Thoracic aorta (tissue), 2 donors: ENCODE measurements around the gene CSTF1. TPM values are rescaled to one million over a fixed set of nuclear protein-coding genes. Genes with fewer than 3 reads are reported as not detected.

Experiments used
- ATAC-seq: fragments of 150-250 bp; one replicate; pipeline ENCODE4 v1.8.0; 2017; ENCODE audit warnings: low read depth; ENCODE audit not compliant: insufficient number of reproducible peaks, low FRiP score
- DNase-seq: peaks from one replicate; pipeline ENCODE4 v3.0.0-alpha.2; 2020; ENCODE audit warnings: low spot score
- H3K27ac ChIP-seq, 2 donors: fragments of 200-600 bp; sonication (generic); 1 replicate in 1 of 2; 2 replicates in 1 of 2; pipeline ENCODE4 v1.5.1; 2016; ENCODE audit warnings: mild to moderate bottlenecking in 2 of 2, moderate library complexity in 2 of 2
- H3K27me3 ChIP-seq: fragments of 200-600 bp; sonication (generic); replicated peaks from 2 replicates; pipeline ENCODE4 v1.6.0; 2016; ENCODE audit warnings: mild to moderate bottlenecking; ENCODE audit not compliant: insufficient read depth
- H3K36me3 ChIP-seq: fragments of 200-600 bp; sonication (generic); one replicate; pipeline ENCODE4 v1.5.1; 2016
- H3K4me1 ChIP-seq, 2 donors: fragments of 200-600 bp; sonication (generic); 1 replicate in 1 of 2; 2 replicates in 1 of 2; pipeline versions ENCODE4 v1.5.1 to v1.6.0; 2016; ENCODE audit warnings: low read depth in 2 of 2, mild to moderate bottlenecking in 1 of 2; ENCODE audit not compliant: control insufficient read depth in 1 of 2
- H3K4me3 ChIP-seq: fragments of 200-600 bp; sonication (generic); 2 replicates; pipeline ENCODE4 v1.5.1; 2016; ENCODE audit warnings: mild to moderate bottlenecking
- H3K9me3 ChIP-seq: fragments of 200-600 bp; sonication (generic); 2 replicates; pipeline ENCODE4 v1.5.1; 2016
- total RNA-seq, 2 donors: library from RNA; depleted of rRNA; stranded (reverse); fragments of >200 nt; gene quantifications; one replicate each; pipeline versions ENCODE4 v1.1.0 to v1.2.3, GENCODE V29; 2016
- TF ChIP-seq, protein P1 (sequence below): fragments of 200-600 bp; sonication (generic); IDR thresholded peaks from one replicate; pipeline ENCODE4 v1.5.1; 2019; ENCODE audit warnings: antibody characterized with exemption

CSTF1 gene
- total RNA-seq, 2 donors from 2014 or later = 4.6 to 22.5 TPM

DNA sequence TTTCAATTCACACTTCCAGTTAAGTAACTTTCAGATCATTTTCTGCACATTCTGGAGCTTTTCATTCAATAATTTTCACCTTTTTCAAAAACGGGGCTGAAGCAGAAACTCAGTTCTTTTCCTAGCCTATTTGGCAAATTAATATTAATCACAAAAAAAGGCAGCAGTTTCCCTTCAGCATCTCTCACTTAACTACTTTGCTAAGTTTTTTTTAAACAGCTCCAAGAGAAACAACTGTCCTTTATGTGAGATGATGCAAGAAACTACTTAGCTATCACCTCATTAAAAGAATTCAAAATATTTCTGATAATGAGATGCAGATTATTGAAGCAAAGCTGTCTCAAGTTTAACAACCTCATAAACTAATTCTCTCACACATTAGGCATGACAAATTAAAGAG lies 31.4 kb downstream of the CSTF1 start:
- H3K36me3 ChIP-seq = no peaks in the 10 kb centered on the region
- ATAC-seq = no peak
- no peaks in the 10 kb centered on the region for H3K27me3 ChIP-seq
- no peaks in the 10 kb centered on the region for H3K4me1 ChIP-seq
- DNase-seq = no peak
- no peak overlapping the region for H3K4me3 ChIP-seq
- H3K27ac ChIP-seq = no peak overlapping the region
- no peaks in the 10 kb centered on the region for H3K9me3 ChIP-seq
- TF ChIP-seq, protein P1, sequence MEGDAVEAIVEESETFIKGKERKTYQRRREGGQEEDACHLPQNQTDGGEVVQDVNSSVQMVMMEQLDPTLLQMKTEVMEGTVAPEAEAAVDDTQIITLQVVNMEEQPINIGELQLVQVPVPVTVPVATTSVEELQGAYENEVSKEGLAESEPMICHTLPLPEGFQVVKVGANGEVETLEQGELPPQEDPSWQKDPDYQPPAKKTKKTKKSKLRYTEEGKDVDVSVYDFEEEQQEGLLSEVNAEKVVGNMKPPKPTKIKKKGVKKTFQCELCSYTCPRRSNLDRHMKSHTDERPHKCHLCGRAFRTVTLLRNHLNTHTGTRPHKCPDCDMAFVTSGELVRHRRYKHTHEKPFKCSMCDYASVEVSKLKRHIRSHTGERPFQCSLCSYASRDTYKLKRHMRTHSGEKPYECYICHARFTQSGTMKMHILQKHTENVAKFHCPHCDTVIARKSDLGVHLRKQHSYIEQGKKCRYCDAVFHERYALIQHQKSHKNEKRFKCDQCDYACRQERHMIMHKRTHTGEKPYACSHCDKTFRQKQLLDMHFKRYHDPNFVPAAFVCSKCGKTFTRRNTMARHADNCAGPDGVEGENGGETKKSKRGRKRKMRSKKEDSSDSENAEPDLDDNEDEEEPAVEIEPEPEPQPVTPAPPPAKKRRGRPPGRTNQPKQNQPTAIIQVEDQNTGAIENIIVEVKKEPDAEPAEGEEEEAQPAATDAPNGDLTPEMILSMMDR = no peak

DNA sequence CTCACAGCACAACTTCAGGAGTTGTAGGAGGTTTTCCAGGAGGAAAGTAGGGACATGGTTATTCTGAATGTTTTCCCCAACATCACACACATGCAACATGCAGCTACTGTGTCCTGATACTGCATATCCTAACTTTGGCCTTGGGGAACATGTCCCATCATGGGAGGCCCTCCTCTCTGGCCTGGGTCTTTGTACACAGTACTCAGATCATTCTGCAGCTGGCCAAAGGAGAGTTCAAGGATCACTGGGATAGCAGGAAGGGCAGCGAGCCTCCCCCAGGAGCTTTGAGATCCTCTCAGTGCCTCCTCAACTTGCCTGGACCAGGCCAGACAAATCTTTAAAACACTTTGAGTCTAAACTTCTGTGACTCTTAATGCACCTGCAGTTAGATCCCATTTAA lies 32.5 kb downstream of the CSTF1 start:
- Histone ChIP-seq H3K27ac (no peak overlapping the region), H3K9me3 (no peaks in the 10 kb centered on the region), H3K27me3 (no peaks in the 10 kb centered on the region), H3K4me3 (no peak overlapping the region), H3K4me1 (no peaks in the 10 kb centered on the region), H3K36me3 (no peaks in the 10 kb centered on the region)
- ATAC-seq (no peak), DNase-seq (no peak)
- TF ChIP-seq, protein P1 = no peak

GRCh38 chr20:56426026-56426425 lies 33.6 kb downstream of the CSTF1 start:
- no peak for ATAC-seq
- TF ChIP-seq, protein P1 = no peak

GRCh38 chr20:56426926-56427325 lies 34.5 kb downstream of the CSTF1 start:
- ATAC-seq = no peak

More at GRCh38 chr20:56426026-56426425, 33.6 kb downstream of the CSTF1 start:
- Histone ChIP-seq H3K4me3 (no peak overlapping the region), H3K9me3 (no peaks in the 10 kb centered on the region), H3K27ac (no peak overlapping the region), H3K4me1 (no peaks in the 10 kb centered on the region), H3K27me3 (no peaks in the 10 kb centered on the region), H3K36me3 (no peaks in the 10 kb centered on the region)
- DNase-seq = no peak

DNA sequence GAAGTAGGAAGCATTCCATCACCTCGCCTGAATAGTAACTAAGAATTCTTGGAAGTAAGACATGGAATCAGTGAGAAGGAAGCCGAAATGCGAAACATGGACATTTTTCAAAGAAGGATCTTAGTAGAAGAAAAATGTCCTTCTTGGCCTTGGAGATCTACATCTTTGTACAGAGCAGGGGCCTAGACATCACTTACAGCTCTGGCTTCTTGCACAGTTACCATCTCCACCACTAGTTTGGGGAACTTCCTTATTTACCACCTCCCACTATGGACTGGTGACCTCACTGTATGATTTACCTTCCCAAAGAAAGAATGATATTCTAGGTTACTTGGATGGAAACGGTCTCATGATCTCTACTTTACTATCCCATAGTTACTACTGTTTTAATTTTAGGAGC lies 35.4 kb downstream of the CSTF1 start:
- TF ChIP-seq, protein P1 = no peak

More at GRCh38 chr20:56426926-56427325, 34.5 kb downstream of the CSTF1 start:
- Histone ChIP-seq H3K36me3 (no peaks in the 10 kb centered on the region), H3K4me1 (no peaks in the 10 kb centered on the region), H3K9me3 (no peaks in the 10 kb centered on the region), H3K27ac (no peak overlapping the region), H3K4me3 (no peak overlapping the region), H3K27me3 (no peaks in the 10 kb centered on the region)
- TF ChIP-seq, protein P1 = no peak
- no peak for DNase-seq

More for the DNA sequence above, 35.4 kb downstream of the CSTF1 start:
- DNase-seq = no peak
- no peak for ATAC-seq
- no peaks in the 10 kb centered on the region for H3K27me3 ChIP-seq
- no peaks in the 10 kb centered on the region for H3K36me3 ChIP-seq
- H3K4me1 ChIP-seq = no peaks in the 10 kb centered on the region
- H3K27ac ChIP-seq = no peak overlapping the region
- H3K9me3 ChIP-seq = no peaks in the 10 kb centered on the region
- H3K4me3 ChIP-seq = no peak overlapping the region
